Muscle layer of colon (tissue), 2 donors: Measurements from ENCODE around the gene CDC6.

Source experiments
- H3K27ac ChIP-seq: one replicate; pipeline ENCODE4 v1.7.0; 2013; ENCODE audit warnings: low read depth, mild to moderate bottlenecking, low read length, moderate library complexity
- H3K27me3 ChIP-seq, 2 donors: one replicate each; pipeline ENCODE4 v1.7.0; 2013; ENCODE audit warnings: low read length in 2 of 2, mild to moderate bottlenecking in 2 of 2; ENCODE audit not compliant: insufficient read depth in 2 of 2, control insufficient read depth in 1 of 2
- H3K36me3 ChIP-seq: one replicate; pipeline ENCODE4 v1.7.0; 2013; ENCODE audit warnings: mild to moderate bottlenecking, low read length; ENCODE audit not compliant: insufficient read depth
- H3K4me1 ChIP-seq: one replicate; pipeline ENCODE4 v1.7.0; 2013; ENCODE audit warnings: mild to moderate bottlenecking, low read length; ENCODE audit not compliant: insufficient read depth
- H3K4me3 ChIP-seq, 2 donors: one replicate each; pipeline ENCODE4 v1.7.0; 2013; ENCODE audit warnings: low read length in 2 of 2, low read depth in 1 of 2, mild to moderate bottlenecking in 1 of 2, moderate library complexity in 1 of 2
- H3K9ac ChIP-seq: one replicate; pipeline ENCODE4 v1.7.0; 2013; ENCODE audit warnings: low read length
- H3K9me3 ChIP-seq: one replicate; pipeline ENCODE4 v1.7.0; 2013; ENCODE audit warnings: mild to moderate bottlenecking, low read length
- donor health status: abdominal sarcoma.
- donor health status: Adenocarcinoma of cecum.

CDC6 gene

GRCh38 chr17:40287494-40288369 lies at the start of gene CDC6:
TSS of gene CDC6 (plus strand) at chr17:40287879. CDS start at chr17:40289421, 1,542 bp downstream.
- no peaks in the 10 kb centered on the region for H3K27me3 ChIP-seq
- H3K9ac ChIP-seq, result no peak within 1 kb of the TSS
- H3K4me3 ChIP-seq, result peak within 1 kb of the TSS; percentile 28 to 80
- H3K36me3 ChIP-seq, result no peaks in the 10 kb centered on the region
- H3K27ac ChIP-seq, result no peak within 1 kb of the TSS
- no peaks in the 10 kb centered on the region for H3K9me3 ChIP-seq
- H3K4me1 ChIP-seq, result peaks cover 10% of the 10 kb centered on the region

GRCh38 chr17:40241252-40241834 lies 46.3 kb upstream of the CDC6 start:
- Histone ChIP-seq H3K4me3 (no peak overlapping the region), H3K27ac (no peak overlapping the region), H3K9ac (no peak overlapping the region)

GRCh38 chr17:40242774-40243173 lies 44.9 kb upstream of the CDC6 start:
- Histone ChIP-seq H3K4me3 (no peak overlapping the region), H3K9ac (no peak overlapping the region), H3K27ac (no peak overlapping the region), H3K27me3 (no peaks in the 10 kb centered on the region), H3K4me1 (peaks cover 12% of the 10 kb centered on the region), H3K36me3 (no peaks in the 10 kb centered on the region), H3K9me3 (no peaks in the 10 kb centered on the region)

More at GRCh38 chr17:40241252-40241834, 46.3 kb upstream of the CDC6 start:
- Histone ChIP-seq H3K36me3 (no peaks in the 10 kb centered on the region), H3K27me3 (no peaks in the 10 kb centered on the region), H3K4me1 (peaks cover 12% of the 10 kb centered on the region), H3K9me3 (no peaks in the 10 kb centered on the region)

GRCh38 chr17:40243761-40244160 lies 43.9 kb upstream of the CDC6 start:
- no peaks in the 10 kb centered on the region for H3K27me3 ChIP-seq
- H3K36me3 ChIP-seq, result no peaks in the 10 kb centered on the region
- H3K4me1 ChIP-seq, result peaks cover 12% of the 10 kb centered on the region
- H3K4me3 ChIP-seq, result no peak overlapping the region
- H3K9me3 ChIP-seq, result no peaks in the 10 kb centered on the region
- H3K9ac ChIP-seq, result no peak overlapping the region
- no peak overlapping the region for H3K27ac ChIP-seq

- Histone ChIP-seq H3K27ac (no peak overlapping the region), H3K4me1 (peaks cover 12% of the 10 kb centered on the region), H3K9me3 (no peaks in the 10 kb centered on the region), H3K36me3 (no peaks in the 10 kb centered on the region), H3K9ac (no peak overlapping the region), H3K27me3 (no peaks in the 10 kb centered on the region), H3K4me3 (no peak overlapping the region)
Observed at GRCh38 chr17:40244255-40244654, 43.4 kb upstream of the CDC6 start.

- Histone ChIP-seq H3K36me3 (no peaks in the 10 kb centered on the region), H3K4me1 (peaks cover 24% of the 10 kb centered on the region), H3K27ac (no peak overlapping the region), H3K4me3 (no peak overlapping the region), H3K9ac (no peak overlapping the region), H3K9me3 (no peaks in the 10 kb centered on the region), H3K27me3 (no peaks in the 10 kb centered on the region)
Observed at GRCh38 chr17:40247926-40248495, 39.7 kb upstream of the CDC6 start.

- H3K27ac ChIP-seq, result no peak overlapping the region
- no peak overlapping the region for H3K9ac ChIP-seq
- H3K4me3 ChIP-seq, result no peak overlapping the region
- peaks cover 24% of the 10 kb centered on the region for H3K4me1 ChIP-seq
- H3K27me3 ChIP-seq, result no peaks in the 10 kb centered on the region
- H3K9me3 ChIP-seq, result no peaks in the 10 kb centered on the region
- H3K36me3 ChIP-seq, result no peaks in the 10 kb centered on the region
Observed at GRCh38 chr17:40248507-40248906, 39.2 kb upstream of the CDC6 start.

- H3K27ac ChIP-seq, result no peak overlapping the region
- H3K9me3 ChIP-seq, result no peaks in the 10 kb centered on the region
- H3K27me3 ChIP-seq, result no peaks in the 10 kb centered on the region
- H3K9ac ChIP-seq, result no peak overlapping the region
- H3K36me3 ChIP-seq, result no peaks in the 10 kb centered on the region
- H3K4me1 ChIP-seq, result peaks cover 16% of the 10 kb centered on the region
- no peak overlapping the region for H3K4me3 ChIP-seq
Observed at GRCh38 chr17:40251576-40251975, 36.1 kb upstream of the CDC6 start.

- Histone ChIP-seq H3K4me3 (no peak overlapping the region), H3K9me3 (no peaks in the 10 kb centered on the region), H3K9ac (no peak overlapping the region), H3K4me1 (peaks cover 16% of the 10 kb centered on the region), H3K27me3 (no peaks in the 10 kb centered on the region), H3K27ac (no peak overlapping the region), H3K36me3 (peaks cover 14% of the 10 kb centered on the region)
Observed at GRCh38 chr17:40253565-40253964, 34.1 kb upstream of the CDC6 start.

GRCh38 chr17:40259505-40259904 lies 28.2 kb upstream of the CDC6 start:
- Histone ChIP-seq H3K4me1 (no peaks in the 10 kb centered on the region), H3K9me3 (no peaks in the 10 kb centered on the region), H3K27ac (no peak overlapping the region), H3K9ac (no peak overlapping the region), H3K4me3 (no peak overlapping the region), H3K36me3 (peaks cover 46% of the 10 kb centered on the region), H3K27me3 (no peaks in the 10 kb centered on the region)

- peaks cover 57% of the 10 kb centered on the region for H3K36me3 ChIP-seq
- H3K4me1 ChIP-seq, result no peaks in the 10 kb centered on the region
- H3K27ac ChIP-seq, result no peak overlapping the region
- no peak overlapping the region for H3K9ac ChIP-seq
- H3K9me3 ChIP-seq, result no peaks in the 10 kb centered on the region
- no peaks in the 10 kb centered on the region for H3K27me3 ChIP-seq
- no peak overlapping the region for H3K4me3 ChIP-seq
Observed at GRCh38 chr17:40260528-40260927, 27.2 kb upstream of the CDC6 start.
